Measurements from ENCODE around the gene MTPN.

MTPN gene

DNA sequence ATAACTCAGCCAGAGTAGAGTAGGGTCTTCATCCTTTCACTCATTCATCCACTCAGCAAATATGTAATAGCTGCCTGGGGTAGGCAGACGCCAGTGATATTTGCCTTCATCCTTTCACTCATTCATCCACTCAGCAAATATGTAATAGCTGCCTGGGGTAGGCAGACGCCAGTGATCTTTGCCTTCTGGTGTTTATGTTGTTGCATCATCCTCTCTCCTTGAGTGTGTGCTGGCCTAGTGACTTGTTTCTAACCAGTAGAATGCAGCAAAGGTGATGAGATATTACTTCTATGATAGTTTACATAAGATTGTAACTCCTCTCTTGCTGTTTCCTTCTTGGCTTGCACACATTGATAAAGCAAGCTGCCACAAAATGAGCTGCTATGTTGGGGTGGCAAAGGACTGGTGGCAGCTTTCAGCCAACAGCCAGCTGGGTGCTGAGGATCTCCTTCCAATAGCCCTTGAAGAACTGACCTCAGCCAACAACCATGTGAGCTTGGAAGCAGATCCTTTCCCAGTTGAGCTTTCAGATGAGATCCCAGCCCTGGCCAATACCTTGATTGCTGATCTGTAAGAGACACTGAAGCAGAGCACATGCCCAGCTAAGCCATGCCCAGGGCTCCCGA, 23.2 kb upstream of the MTPN start:
- Mint-ChIP-seq H3K27me3 (no peaks in the 10 kb centered on the region), H3K27ac (no peak overlapping the region), H3K9me3 (no peaks in the 10 kb centered on the region), H3K4me1 (no peaks in the 10 kb centered on the region), H3K4me3 (no peak overlapping the region), H3K36me3 (peaks cover 0 to 5% of the 10 kb centered on the region in 2 donors)
- ATAC-seq (replicated peaks): no peak
- no peak for DNase-seq

DNA sequence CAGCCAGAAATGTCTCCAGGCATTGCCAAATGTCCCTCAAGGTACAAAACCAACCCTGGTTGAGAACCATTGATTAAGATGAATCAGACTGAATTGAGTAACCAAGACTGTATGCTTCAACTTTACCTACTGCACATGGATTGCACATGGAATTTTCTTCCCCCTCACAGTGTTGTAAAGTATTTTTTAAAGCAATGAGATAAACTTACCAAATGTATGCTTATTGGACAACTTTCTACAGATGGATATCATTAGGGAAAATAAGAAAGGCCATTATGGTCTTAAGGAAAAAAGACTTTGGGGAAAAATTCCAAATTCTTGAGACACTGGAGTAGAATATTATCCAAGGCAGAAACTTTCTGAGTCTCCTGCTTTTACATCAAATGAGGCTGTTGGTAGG, 20.9 kb upstream of the MTPN start:
- Mint-ChIP-seq H3K9me3 (no peaks in the 10 kb centered on the region), H3K36me3 (peaks cover 0 to 5% of the 10 kb centered on the region in 2 donors), H3K4me1 (peaks cover 9 to 10% of the 10 kb centered on the region in 2 donors), H3K27me3 (no peaks in the 10 kb centered on the region), H3K27ac (no peak overlapping the region), H3K4me3 (no peak overlapping the region)
- no peak for ATAC-seq (replicated peaks)
- no peak for DNase-seq

DNA sequence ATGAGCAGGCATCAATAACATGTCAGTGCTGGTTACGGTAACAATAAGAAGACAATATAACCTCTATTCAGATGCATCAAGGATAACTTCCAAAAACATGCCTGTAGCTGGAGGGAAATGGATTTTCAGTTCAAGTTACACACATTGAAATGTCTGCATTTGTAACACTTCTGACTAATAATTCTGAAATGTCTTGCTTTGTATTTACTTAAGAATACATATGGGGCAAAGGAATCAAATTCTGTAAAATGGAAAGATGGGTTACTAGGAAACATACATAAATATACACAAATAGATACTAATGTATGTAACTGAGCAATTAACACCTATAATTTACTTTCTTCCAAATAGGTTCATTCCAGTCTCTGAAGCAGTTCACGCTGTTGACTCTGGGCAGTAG, 18.6 kb upstream of the MTPN start:
- no peak overlapping the region for H3K4me3 Mint-ChIP-seq
- H3K27me3 Mint-ChIP-seq: no peaks in the 10 kb centered on the region
- H3K36me3 Mint-ChIP-seq: peaks cover 0 to 5% of the 10 kb centered on the region in 2 donors
- ATAC-seq (replicated peaks) (no peak), DNase-seq (no peak)
- no peak overlapping the region for H3K27ac Mint-ChIP-seq
- H3K9me3 Mint-ChIP-seq: no peaks in the 10 kb centered on the region
- peaks cover 9 to 21% of the 10 kb centered on the region in 2 donors for H3K4me1 Mint-ChIP-seq

DNA sequence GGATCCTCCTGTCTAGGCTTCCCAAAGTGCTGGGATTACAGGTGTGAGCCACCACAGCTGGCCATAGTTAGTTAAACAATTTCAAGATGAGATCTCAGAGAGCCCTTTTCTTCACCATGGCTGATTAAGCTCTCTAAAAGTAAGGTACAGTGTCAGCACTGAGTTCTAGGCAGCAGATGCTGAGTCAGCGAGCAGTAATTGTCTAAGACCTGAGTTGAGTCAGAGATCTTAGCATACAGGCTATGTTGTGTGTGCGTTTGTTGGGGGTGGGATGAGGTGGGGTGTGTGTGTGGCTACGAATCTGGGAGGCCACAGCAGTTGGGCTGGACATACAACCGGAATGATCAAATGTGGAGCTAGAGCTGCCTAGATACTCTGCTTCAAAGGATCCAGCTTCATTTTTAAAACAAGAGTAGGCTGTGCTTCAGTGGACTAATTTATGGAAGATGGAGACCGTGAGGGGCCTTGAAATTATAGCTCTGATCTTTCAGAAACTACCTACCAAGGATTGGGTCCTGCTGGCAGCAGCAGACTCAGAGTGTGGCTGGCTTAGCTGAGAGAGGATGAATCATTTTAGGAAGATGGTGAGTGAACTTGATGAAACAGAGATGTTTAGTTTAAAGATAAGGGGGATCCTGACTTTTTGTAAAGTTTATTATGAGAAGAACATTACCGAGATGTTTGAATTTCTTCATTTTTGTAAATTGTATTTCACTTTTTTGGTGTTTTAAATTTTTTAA, 17.5 kb upstream of the MTPN start:
- Mint-ChIP-seq H3K36me3 (no peaks in the 10 kb centered on the region), H3K27me3 (no peaks in the 10 kb centered on the region), H3K4me1 (peaks cover 15 to 31% of the 10 kb centered on the region in 2 donors), H3K4me3 (no peak overlapping the region), H3K9me3 (no peaks in the 10 kb centered on the region), H3K27ac (no peak overlapping the region)
- ATAC-seq (replicated peaks) (no peak), DNase-seq (no peak)

DNA sequence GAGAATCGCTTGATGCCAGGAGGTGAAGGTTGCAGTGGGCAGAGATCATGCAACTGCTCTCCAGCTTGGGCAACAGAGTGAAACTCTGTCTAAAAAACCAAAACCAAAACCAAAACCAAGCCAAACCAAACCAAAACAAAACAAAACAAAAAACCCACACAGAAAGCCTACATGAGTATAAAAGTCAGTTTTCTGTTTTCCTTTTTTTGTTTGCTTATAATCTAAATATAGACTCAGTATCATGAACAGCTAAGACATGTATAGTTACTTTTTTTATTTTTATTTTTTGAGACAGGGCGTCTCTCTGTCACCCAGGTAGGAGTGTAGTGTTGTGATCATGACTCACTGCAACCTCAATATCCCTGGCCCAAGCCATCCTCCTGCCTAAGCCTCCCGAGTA, 16.8 kb upstream of the MTPN start:
- H3K27me3 Mint-ChIP-seq: no peaks in the 10 kb centered on the region

DNA sequence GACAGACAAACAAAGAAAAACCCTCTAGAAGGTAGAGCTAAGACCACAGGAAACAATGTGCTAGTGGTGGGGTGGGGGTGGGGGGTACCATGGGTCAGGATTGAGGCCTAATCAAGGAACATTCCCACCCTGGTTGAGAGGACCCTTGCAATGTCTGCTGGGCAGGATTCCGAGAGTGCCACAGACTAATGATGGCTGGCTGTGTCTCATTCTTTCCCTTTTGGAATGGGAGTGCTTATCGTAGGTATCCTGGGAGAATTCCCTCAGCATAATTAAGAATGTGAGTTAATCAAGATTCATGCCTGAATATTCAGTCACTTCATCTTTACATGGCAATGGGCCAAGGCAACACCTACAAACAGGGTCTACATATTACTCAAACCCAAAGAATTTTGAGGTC, 14.7 kb upstream of the MTPN start:
- DNase-seq: no peak
- no peak overlapping the region for H3K27ac Mint-ChIP-seq
- no peaks in the 10 kb centered on the region for H3K9me3 Mint-ChIP-seq
- no peak overlapping the region for H3K4me3 Mint-ChIP-seq
- ATAC-seq (replicated peaks): no peak
- no peaks in the 10 kb centered on the region for H3K27me3 Mint-ChIP-seq
- H3K36me3 Mint-ChIP-seq: no peaks in the 10 kb centered on the region
- peaks cover 15 to 31% of the 10 kb centered on the region in 2 donors for H3K4me1 Mint-ChIP-seq

More for the DNA sequence above, 16.8 kb upstream of the MTPN start:
- Mint-ChIP-seq H3K27ac (peak overlapping the region; percentile 71), H3K4me1 (peaks cover 15 to 31% of the 10 kb centered on the region in 2 donors), H3K36me3 (no peaks in the 10 kb centered on the region), H3K4me3 (no peak overlapping the region), H3K9me3 (no peaks in the 10 kb centered on the region)
- DNase-seq: no peak
- ATAC-seq (replicated peaks): peak; percentile 36

DNA sequence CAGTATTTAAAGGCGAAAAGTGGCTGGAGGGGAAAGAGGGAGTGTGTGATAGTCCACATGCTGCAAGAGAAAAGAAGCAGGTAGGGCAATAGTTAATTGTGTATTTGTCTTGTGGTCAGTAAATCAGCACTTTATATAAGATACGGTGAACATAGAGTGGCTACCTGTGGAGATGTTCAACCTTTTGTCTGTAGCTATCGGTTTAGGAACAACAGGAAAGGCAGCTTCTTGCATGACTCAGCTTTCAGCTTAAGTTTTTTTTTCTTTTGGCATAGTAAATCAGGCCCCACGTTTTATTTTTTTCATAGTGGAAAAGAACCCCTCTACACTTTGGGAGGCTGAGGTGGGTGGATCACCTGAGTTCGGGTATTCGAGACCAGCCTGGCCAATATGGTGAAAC, 14.2 kb upstream of the MTPN start:
- H3K27me3 Mint-ChIP-seq: no peaks in the 10 kb centered on the region
- no peaks in the 10 kb centered on the region for H3K36me3 Mint-ChIP-seq
- no peak for ATAC-seq (replicated peaks)
- H3K27ac Mint-ChIP-seq: no peak overlapping the region
- DNase-seq: no peak
- no peaks in the 10 kb centered on the region for H3K9me3 Mint-ChIP-seq
- no peak overlapping the region for H3K4me3 Mint-ChIP-seq
- H3K4me1 Mint-ChIP-seq: peaks cover 15 to 31% of the 10 kb centered on the region in 2 donors

DNA sequence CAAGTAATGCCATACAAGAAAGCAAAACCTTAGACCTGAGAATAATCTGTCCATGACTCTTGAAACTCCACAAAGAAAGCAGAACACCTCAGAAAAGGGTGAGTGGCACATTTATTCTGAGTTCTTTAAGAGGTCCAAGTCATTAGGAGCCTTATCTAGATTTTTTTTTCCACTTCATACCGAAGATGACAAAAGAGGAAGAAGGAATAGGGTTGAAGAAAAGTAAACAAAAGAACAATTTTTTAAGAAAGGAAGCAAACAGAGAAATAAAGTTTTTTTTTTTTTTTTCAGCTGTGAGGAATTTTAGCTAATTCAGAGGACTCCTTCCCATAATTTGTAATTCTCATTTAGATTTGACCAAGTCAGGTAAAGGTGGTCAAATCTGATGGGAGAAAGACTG, 13.1 kb upstream of the MTPN start:
- Mint-ChIP-seq H3K36me3 (no peaks in the 10 kb centered on the region), H3K27me3 (no peaks in the 10 kb centered on the region), H3K4me3 (no peak overlapping the region), H3K27ac (peak overlapping the region; percentile 28), H3K4me1 (peaks cover 15 to 31% of the 10 kb centered on the region in 2 donors), H3K9me3 (no peaks in the 10 kb centered on the region)
- ATAC-seq (replicated peaks) (peak; percentile 44 to 63), DNase-seq (no peak)

DNA sequence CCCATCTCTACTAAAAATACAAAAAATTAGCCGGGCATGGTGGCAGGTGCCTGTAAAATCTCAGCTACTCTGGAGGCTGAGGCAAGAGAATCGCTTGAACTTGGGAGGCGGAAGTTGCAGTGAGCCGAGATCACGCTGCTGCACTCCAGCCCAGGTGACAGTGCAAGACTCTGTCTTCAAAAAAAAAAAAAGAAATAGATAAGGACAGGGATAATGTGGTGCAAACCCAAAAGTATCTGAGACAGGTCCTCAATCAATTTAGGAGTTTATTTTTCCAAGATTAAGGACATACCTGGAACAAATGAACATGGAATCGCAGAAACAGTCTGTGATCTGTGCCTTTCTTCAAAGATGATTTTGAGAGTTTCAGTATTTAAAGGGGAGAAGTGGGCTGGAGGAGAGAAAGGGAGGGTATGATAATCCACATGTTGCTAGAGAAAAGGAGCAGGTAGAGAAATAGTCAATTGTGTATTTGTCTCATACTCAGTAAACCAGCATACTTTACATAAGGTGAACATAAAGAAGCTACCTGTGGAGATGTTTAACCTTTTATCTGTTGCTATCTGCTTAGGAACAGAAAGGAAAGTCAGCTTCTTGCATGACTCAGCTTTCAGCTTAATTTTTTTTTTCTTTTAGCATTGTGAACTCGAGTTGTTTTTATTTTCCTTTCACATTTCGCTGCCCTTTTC, 4.9 kb upstream of the MTPN start:
- DNase-seq (no peak), ATAC-seq (replicated peaks) (no peak)
- no peaks in the 10 kb centered on the region for H3K27me3 Mint-ChIP-seq
- H3K4me1 Mint-ChIP-seq: peaks cover 35 to 47% of the 10 kb centered on the region in 2 donors
- H3K27ac Mint-ChIP-seq: peak overlapping the region; percentile 68
- H3K9me3 Mint-ChIP-seq: no peaks in the 10 kb centered on the region
- peaks cover 1 to 2% of the 10 kb centered on the region in 2 donors for H3K36me3 Mint-ChIP-seq
- peak overlapping the region; percentile 66 to 73 for H3K4me3 Mint-ChIP-seq

DNA sequence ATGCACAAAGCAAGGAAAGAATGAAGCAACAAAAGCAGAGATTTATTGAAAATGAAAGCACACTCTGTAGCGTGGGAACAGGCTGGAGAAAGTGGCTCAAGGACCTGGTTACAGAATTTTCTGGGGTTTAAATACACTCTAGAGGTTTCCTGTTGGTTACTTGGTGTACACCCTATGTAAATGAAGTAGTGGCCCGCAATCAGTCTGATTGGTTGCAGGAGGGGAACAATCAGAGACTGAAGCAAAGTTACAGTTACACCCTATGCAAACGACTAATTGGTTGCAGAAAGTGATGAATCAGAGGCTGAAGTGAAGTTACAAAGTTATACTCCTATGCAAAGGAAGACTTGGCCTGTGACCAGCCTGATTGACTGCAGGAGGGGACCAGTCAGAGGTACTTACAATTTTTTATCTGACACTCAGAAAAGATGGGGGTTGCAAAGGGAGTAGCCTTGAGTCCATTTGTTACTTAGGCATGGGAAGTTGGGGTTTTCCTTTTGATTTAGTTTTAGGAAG, 3.6 kb upstream of the MTPN start:
- Mint-ChIP-seq H3K4me1 (peaks cover 35 to 47% of the 10 kb centered on the region in 2 donors), H3K4me3 (peak overlapping the region; percentile 73 to 82), H3K27ac (peak overlapping the region; percentile 68), H3K9me3 (no peaks in the 10 kb centered on the region), H3K36me3 (peaks cover 1 to 6% of the 10 kb centered on the region in 2 donors), H3K27me3 (no peaks in the 10 kb centered on the region)
- peak; percentile 69 to 75 for ATAC-seq (replicated peaks)
- DNase-seq: peak; percentile 63

DNA sequence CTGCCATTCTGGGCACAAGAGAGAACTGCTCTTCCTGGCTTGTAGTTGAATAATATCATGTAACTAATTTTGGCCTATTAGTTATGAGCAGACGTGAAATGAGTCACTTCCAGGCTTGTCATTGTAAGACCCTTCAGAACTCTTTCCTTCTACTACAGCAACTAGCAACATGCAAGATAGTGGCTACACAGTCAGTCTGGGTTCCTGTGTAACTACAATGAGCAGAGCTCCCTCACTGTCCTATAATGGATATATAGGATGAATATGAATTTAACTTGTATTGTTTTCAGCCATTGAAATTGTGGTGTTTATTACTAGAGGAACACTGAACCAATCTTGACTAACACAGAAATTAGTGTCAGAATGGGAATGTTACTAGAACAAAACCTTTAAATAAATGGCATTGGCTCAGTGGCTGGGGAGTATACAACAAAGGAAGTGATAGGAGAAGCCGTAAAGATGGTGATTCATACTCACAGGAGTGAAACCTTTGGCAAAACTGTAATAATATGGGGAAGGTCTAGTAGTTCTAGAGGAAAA, 2.9 kb upstream of the MTPN start:
- ATAC-seq (replicated peaks) (peak in 1 of 2 donors; percentile 18), DNase-seq (no peak)
- Mint-ChIP-seq H3K9me3 (no peaks in the 10 kb centered on the region), H3K4me1 (peaks cover 37 to 52% of the 10 kb centered on the region in 2 donors), H3K27me3 (no peaks in the 10 kb centered on the region), H3K36me3 (peaks cover 3 to 8% of the 10 kb centered on the region in 2 donors), H3K27ac (peak overlapping the region; percentile 68), H3K4me3 (peak overlapping the region; percentile 73 to 82)

DNA sequence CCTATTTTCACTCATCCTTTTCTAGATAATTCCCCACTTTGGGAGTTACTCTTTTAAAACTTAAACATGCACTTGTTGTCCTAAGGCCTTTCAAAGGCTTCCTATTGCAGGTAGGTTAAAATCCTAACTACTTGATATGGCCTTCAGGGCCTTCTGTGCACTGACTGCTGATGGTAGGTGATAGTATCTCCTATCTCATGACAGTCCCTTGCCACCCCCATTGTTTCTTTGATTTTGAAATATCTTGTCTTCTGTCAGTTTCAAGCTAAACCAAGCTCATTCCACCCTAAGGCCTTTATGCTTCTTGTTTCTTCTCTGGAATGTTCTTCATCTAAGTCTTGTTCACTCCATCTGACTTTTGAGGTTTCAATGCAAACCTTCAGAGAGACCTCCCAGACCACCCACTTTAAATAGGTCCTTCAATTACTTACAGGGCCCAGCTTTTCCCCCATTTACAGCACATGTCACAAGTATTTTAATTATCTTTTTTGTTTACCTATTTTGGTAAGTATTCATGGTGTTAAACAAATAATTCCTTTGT, 2.4 kb upstream of the MTPN start:
- Mint-ChIP-seq H3K4me3 (no peak overlapping the region), H3K27ac (peak overlapping the region; percentile 68)

DNA sequence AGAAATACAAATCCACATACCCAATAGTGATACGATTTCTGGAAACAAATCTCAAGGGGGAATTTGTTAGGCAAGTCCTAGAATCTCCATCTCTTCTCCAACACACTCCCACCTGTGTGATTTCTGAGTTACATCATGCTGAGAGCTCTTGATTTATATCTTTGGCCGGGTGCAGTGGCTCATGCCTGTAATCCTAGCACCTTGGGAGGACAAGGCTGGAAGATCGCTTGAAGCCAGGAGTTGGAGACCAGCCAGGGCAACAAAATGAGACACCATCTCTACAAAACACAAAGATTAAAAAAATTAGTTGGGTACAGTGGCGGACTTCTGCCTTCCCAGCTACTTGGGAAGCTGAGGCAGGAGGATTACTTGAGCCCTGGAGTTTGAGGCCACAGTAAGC, 1.5 kb upstream of the MTPN start:
- DNase-seq (no peak), ATAC-seq (replicated peaks) (no peak)
- H3K27me3 Mint-ChIP-seq: no peaks in the 10 kb centered on the region
- no peaks in the 10 kb centered on the region for H3K9me3 Mint-ChIP-seq
- H3K4me3 Mint-ChIP-seq: no peak overlapping the region
- H3K4me1 Mint-ChIP-seq: peaks cover 41 to 63% of the 10 kb centered on the region in 2 donors
- no peak overlapping the region for H3K27ac Mint-ChIP-seq
- H3K36me3 Mint-ChIP-seq: peaks cover 3 to 15% of the 10 kb centered on the region in 2 donors

More for the DNA sequence above, 2.4 kb upstream of the MTPN start:
- no peak for ATAC-seq (replicated peaks)
- DNase-seq: no peak
- peaks cover 38 to 58% of the 10 kb centered on the region in 2 donors for H3K4me1 Mint-ChIP-seq
- no peaks in the 10 kb centered on the region for H3K9me3 Mint-ChIP-seq
- peaks cover 3 to 11% of the 10 kb centered on the region in 2 donors for H3K36me3 Mint-ChIP-seq
- no peaks in the 10 kb centered on the region for H3K27me3 Mint-ChIP-seq

DNA sequence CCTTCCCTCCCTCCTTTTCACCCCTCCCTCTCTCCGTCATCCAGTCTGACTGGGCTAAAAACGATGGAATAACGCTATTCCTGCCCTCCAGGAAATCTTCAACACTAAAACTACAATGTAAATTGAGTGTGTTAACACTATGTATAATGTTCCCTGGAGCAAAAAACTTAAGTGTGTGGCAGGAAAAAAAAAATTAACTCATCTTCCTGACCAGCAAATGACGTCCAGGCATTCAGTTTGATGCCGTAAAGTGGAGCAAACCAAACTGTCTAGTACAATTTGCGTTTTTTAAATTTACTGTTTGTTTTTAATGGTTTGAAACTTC, 545 bp upstream of the MTPN start:
- peak overlapping the region; percentile 95 for H3K4me3 Mint-ChIP-seq
- H3K27ac Mint-ChIP-seq: no peak overlapping the region
- no peaks in the 10 kb centered on the region for H3K27me3 Mint-ChIP-seq
- DNase-seq: no peak
- peaks cover 7 to 22% of the 10 kb centered on the region in 2 donors for H3K36me3 Mint-ChIP-seq
- ATAC-seq (replicated peaks): no peak
- no peaks in the 10 kb centered on the region for H3K9me3 Mint-ChIP-seq
- peaks cover 44 to 66% of the 10 kb centered on the region in 2 donors for H3K4me1 Mint-ChIP-seq

All from stimulated activated naive B cell treated with anti-CD40 and anti-IgM and Interleukin-4, amounts not matched to agents 10 μg/mL and 1 μg/mL and 100 μg/mL, for 72 hours (primary cell).